CD14-positive monocyte (primary cell): Measurements from ENCODE around the gene BRSK2. TPM values are rescaled to one million over a fixed set of nuclear protein-coding genes. Genes with fewer than 3 reads are reported as not detected.
A peak's percentile ranks its signal among the peaks of the same experiment; 100 is the strongest.

Experiments
- DNase-seq, 3 donors: peaks; one replicate each; pipeline ENCODE4 v3.0.0-alpha.2; 2011 to 2022
- H2AFZ ChIP-seq: 2 replicates; pipeline ENCODE4 v1.6.0; 2012; ENCODE audit warnings: mild to moderate bottlenecking, low read depth, low read length, inconsistent platforms; ENCODE audit not compliant: insufficient read depth, poor library complexity, severe bottlenecking
- H3K27ac ChIP-seq, 2 donors: 1 replicate in 1 of 2; 2 replicates in 1 of 2; pipeline ENCODE4 v1.5.1; 2012 to 2013; ENCODE audit warnings: low read length in 2 of 2, control low read depth in 1 of 2, inconsistent platforms in 1 of 2, low read depth in 1 of 2, mild to moderate bottlenecking in 1 of 2
- H3K27me3 ChIP-seq, 2 donors: one replicate each; pipeline versions ENCODE4 v1.6.0 to v1.6.1; 2011 to 2013; ENCODE audit warnings: low read length in 2 of 2; ENCODE audit not compliant: control insufficient read depth in 2 of 2, insufficient read depth in 2 of 2
- H3K36me3 ChIP-seq, 2 donors: replicated peaks in 1 of 2; 1 replicate in 1 of 2; 2 replicates in 1 of 2; pipeline versions ENCODE4 v1.5.1 to v1.6.1; 2012 to 2013; ENCODE audit warnings: low read length in 2 of 2, control low read depth in 1 of 2, inconsistent platforms in 1 of 2, mild to moderate bottlenecking in 1 of 2; ENCODE audit not compliant: insufficient read depth in 2 of 2, control insufficient read depth in 1 of 2
- H3K4me1 ChIP-seq, 2 donors: 1 replicate in 1 of 2; 2 replicates in 1 of 2; pipeline versions ENCODE4 v1.5.1 to v1.6.1; 2012 to 2013; ENCODE audit warnings: low read length in 2 of 2, control low read depth in 1 of 2, inconsistent platforms in 1 of 2, mild to moderate bottlenecking in 1 of 2, moderate library complexity in 1 of 2; ENCODE audit not compliant: insufficient read depth in 2 of 2, control insufficient read depth in 1 of 2
- H3K4me2 ChIP-seq: replicated peaks from 2 replicates; pipeline ENCODE3; 2012; ENCODE audit warnings: low read length, moderate library complexity, mild to moderate bottlenecking; ENCODE audit not compliant: poor library complexity, severe bottlenecking; ENCODE audit errors: extremely low read depth
- H3K4me3 ChIP-seq, 3 experiments: fragments of 200-600 bp in 1 of 3; sonication (generic) in 1 of 3; replicated peaks in 1 of 3; 1 replicate in 2 of 3; 2 replicates in 1 of 3; pipeline ENCODE4 v1.5.1; 2011 to 2013; ENCODE audit warnings: low read length in 3 of 3, mild to moderate bottlenecking in 3 of 3, control low read depth in 2 of 3, low read depth in 2 of 3, inconsistent platforms in 1 of 3, moderate library complexity in 1 of 3
- H3K79me2 ChIP-seq: 2 replicates; pipeline ENCODE4 v1.6.0; 2012; ENCODE audit warnings: mild to moderate bottlenecking, control low read depth, inconsistent platforms, low read length, moderate library complexity; ENCODE audit not compliant: insufficient read depth
- H3K9ac ChIP-seq: 2 replicates; pipeline ENCODE4 v1.6.0; 2017; ENCODE audit warnings: low read length, mild to moderate bottlenecking; ENCODE audit not compliant: insufficient read depth, poor library complexity, severe bottlenecking
- H3K9me3 ChIP-seq, 2 donors: replicated peaks in 1 of 2; 1 replicate in 1 of 2; 2 replicates in 1 of 2; pipeline versions ENCODE4 v1.5.1 to v1.6.1; 2012 to 2013; ENCODE audit warnings: low read length in 2 of 2, control low read depth in 1 of 2; ENCODE audit not compliant: control insufficient read depth in 1 of 2, insufficient read depth in 1 of 2
- H4K20me1 ChIP-seq: 2 replicates; pipeline ENCODE4 v1.6.0; 2012; ENCODE audit warnings: mild to moderate bottlenecking, low read length, control low read depth, moderate library complexity; ENCODE audit not compliant: insufficient read depth
- H3K27ac Mint-ChIP-seq, 7 donors: one replicate each; pipeline ENCODE4 v1.8.0; 2020; ENCODE audit warnings: mild to moderate bottlenecking in 7 of 7, mixed read lengths in 7 of 7, moderate library complexity in 6 of 7, inconsistent platforms in 2 of 7
- H3K27me3 Mint-ChIP-seq, 3 donors: one replicate each; pipeline ENCODE4 v1.8.0; 2021 to 2022; ENCODE audit warnings: low read depth in 3 of 3, mild to moderate bottlenecking in 3 of 3, mixed read lengths in 3 of 3, moderate library complexity in 3 of 3, inconsistent platforms in 1 of 3
- H3K36me3 Mint-ChIP-seq, 2 donors: one replicate each; pipeline ENCODE4 v1.8.0; 2020; ENCODE audit warnings: mixed read lengths in 2 of 2, inconsistent platforms in 1 of 2, mild to moderate bottlenecking in 1 of 2
- H3K4me1 Mint-ChIP-seq: one replicate; pipeline ENCODE4 v1.8.0; 2020; ENCODE audit warnings: mild to moderate bottlenecking, mixed read lengths
- H3K4me3 Mint-ChIP-seq, 2 donors: one replicate each; pipeline ENCODE4 v1.8.0; 2020; ENCODE audit warnings: mild to moderate bottlenecking in 2 of 2, mixed read lengths in 2 of 2, moderate library complexity in 1 of 2
- H3K9me3 Mint-ChIP-seq, 7 donors: one replicate each; pipeline ENCODE4 v1.8.0; 2020 to 2022; ENCODE audit warnings: mixed read lengths in 7 of 7, mild to moderate bottlenecking in 6 of 7, moderate library complexity in 6 of 7, inconsistent platforms in 2 of 7
- CTCF ChIP-seq: fragments of 200-600 bp; IDR thresholded peaks from one replicate; pipeline ENCODE4 v1.8.0; 2022; ENCODE audit warnings: antibody characterized with exemption, mild to moderate bottlenecking
- WGBS: methylation state at CpG from one replicate; pipeline ENCODE4 v1.1.5; 2013; ENCODE audit warnings: missing lambda C conversion rate; ENCODE audit not compliant: insufficient coverage; 5-methylcytosine and 5-hydroxymethylcytosine counted together
- intact Hi-C, 2 donors: fragments of 100-400 bp; cut with micrococcal nuclease; formaldehyde crosslinking; loops; one replicate each; pipeline versions ENCODE4 v1.15.0 to v1.15.1; 2023
- polyA plus RNA-seq, 3 donors: library from polyadenylated mRNA; depleted of rRNA in 1 of 3; unstranded in 2 of 3; stranded (reverse) in 1 of 3; fragments of 300-500 nt in 2 of 3; fragments of >200 nt in 1 of 3; fragmentation: Illumina TruSeq in 2 of 3; gene quantifications; 1 replicate in 2 of 3; 2 replicates in 1 of 3; pipeline ENCODE4 v1.2.3, GENCODE V29; 2012 to 2021

The BRSK2 gene
- polyA plus RNA-seq, 3 donors = 0.13 TPM; not detected in 2

- no peak overlapping the region for H2AFZ ChIP-seq
- H3K4me1 ChIP-seq = peaks cover 6 to 11% of the 10 kb centered on the region in 2 donors
- H4K20me1 ChIP-seq = no peaks in the 10 kb centered on the region
- H3K27me3 ChIP-seq = peaks cover 31 to 45% of the 10 kb centered on the region in 2 donors
- 92% methylated on average over 21 of the region's 21 CpGs for WGBS
- peak overlapping the region in 1 of 2 donors; percentile 77 for H3K4me3 Mint-ChIP-seq
- no peaks in the 10 kb centered on the region for H3K79me2 ChIP-seq
- H3K4me2 ChIP-seq = no peak overlapping the region
- H3K9me3 ChIP-seq = peaks cover 3 to 15% of the 10 kb centered on the region in 2 donors
- H3K9me3 Mint-ChIP-seq = peaks cover 0 to 15% (median 3%) of the 10 kb centered on the region in 7 donors
- no peak for DNase-seq
- no peak overlapping the region for H3K4me3 ChIP-seq
- no peaks in the 10 kb centered on the region for H3K36me3 ChIP-seq
- intact Hi-C loops = no loop called here
- no peak overlapping the region for H3K27ac Mint-ChIP-seq
- H3K36me3 Mint-ChIP-seq = peaks cover 0 to 3% of the 10 kb centered on the region in 2 donors
- peaks cover 39 to 55% (median 45%) of the 10 kb centered on the region in 3 donors for H3K27me3 Mint-ChIP-seq
- H3K4me1 Mint-ChIP-seq = peaks cover 5% of the 10 kb centered on the region
- TF ChIP-seq CTCF = no peak
- no peak overlapping the region for H3K9ac ChIP-seq
- H3K27ac ChIP-seq = no peak overlapping the region
Measured at GRCh38 chr11:1392561-1392960, 2.8 kb downstream of the BRSK2 start.

GRCh38 chr11:1393038-1393710 is 3.4 kb downstream of the BRSK2 start:
- Mint-ChIP-seq H3K27ac (no peak overlapping the region), H3K4me1 (peaks cover 5% of the 10 kb centered on the region), H3K4me3 (peak overlapping the region in 1 of 2 donors; percentile 77), H3K36me3 (peaks cover 0 to 3% of the 10 kb centered on the region in 2 donors), H3K27me3 (peaks cover 33 to 52% (median 39%) of the 10 kb centered on the region in 3 donors), H3K9me3 (peaks cover 0 to 13% (median 2%) of the 10 kb centered on the region in 7 donors)
- Histone ChIP-seq H3K9ac (no peak overlapping the region), H3K4me3 (no peak overlapping the region), H3K9me3 (peaks cover 3 to 15% of the 10 kb centered on the region in 2 donors), H3K4me1 (peaks cover 6 to 11% of the 10 kb centered on the region in 2 donors), H3K36me3 (no peaks in the 10 kb centered on the region), H2AFZ (no peak overlapping the region), H4K20me1 (no peaks in the 10 kb centered on the region), H3K4me2 (no peak overlapping the region), H3K27me3 (peaks cover 26 to 39% of the 10 kb centered on the region in 2 donors), H3K79me2 (no peaks in the 10 kb centered on the region), H3K27ac (no peak overlapping the region)
- intact Hi-C loops = no loop called here
- 87% methylated on average over 18 of the region's 19 CpGs for WGBS
- TF ChIP-seq CTCF = no peak
- no peak for DNase-seq
